ENCODE results near the gene ABTB1.

ABTB1 gene

DNA sequence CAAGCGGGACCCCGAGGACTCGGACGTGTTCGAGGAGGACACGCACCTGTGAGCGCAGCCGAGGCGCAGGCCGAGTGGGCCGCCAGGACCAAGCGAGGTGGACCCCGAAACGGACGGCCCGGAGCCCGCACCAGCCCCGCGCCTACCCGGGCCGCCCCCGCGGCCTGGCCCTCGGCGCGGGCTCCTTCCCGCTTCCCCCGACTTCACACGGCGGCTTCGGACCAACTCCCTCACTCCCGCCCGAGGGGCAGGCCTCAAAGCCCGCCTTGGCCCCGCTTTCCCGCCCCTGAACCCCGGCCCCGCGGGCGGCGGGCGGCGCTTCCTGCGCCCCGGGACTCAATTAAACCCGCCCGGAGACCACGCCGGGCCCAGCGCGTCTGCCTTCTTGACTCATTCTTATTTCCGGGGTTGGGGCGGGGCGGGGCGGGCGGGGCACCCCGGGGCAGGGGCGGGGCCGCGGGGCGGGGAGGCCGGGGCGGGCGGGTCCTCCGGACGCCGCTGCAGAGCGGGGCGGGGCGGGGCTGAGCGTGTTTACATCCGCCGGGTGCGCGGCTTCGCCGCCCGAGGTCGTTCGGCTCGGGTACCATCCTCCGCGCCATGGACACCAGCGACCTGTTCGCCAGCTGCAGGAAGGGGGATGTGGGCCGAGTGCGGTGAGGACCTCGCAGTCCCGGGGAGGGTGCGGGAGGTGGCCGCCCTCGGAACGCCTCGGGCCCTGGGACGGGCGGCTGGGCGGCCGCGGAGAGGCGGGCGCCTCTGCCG is at the start of gene ABTB1:
TSS of gene ABTB1 (plus strand) at position 524 of the 762 bp plus-strand sequence. CDS start at position 598, 74 bp downstream.
- DNase-seq: peak; percentile 71

DNA sequence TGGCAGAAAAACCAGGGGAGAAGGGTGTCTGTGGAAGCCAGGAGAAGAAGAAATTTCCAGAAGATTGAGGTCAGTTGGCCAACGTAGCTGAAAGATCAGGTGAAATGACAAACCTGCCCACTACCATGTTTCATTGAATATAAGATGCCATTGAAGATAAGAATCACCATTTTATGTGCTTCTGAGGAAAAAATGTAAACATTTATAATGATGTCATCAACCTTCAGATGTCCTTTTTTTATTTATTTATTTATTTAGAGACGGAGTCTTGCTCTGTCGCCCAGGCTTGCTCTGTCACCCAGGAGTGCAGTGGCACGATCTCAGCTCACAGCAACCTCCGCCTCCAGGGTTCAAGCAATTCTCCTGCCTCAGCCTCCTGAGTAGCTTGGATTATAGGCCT is 48.7 kb upstream of the ABTB1 start:
- DNase-seq: no peak

DNA sequence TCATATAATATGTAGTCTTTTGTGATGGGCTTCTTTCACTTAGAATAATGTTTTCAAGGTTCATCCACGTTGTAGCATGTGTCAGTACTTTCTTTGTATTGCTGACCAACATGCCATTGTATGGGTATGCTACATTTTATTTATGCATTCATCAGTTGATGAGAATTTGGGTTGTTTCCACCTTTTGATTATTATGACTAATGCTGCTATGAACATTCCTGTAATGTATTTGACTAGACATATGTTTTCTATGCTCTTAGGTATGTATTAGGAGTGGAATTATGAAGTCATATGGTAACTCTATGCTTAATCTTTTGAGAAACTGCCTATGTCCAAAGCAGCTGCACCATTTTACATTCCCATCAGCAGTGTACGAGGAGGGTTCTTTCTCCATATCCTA is 46.9 kb upstream of the ABTB1 start:
- no peak for DNase-seq

DNA sequence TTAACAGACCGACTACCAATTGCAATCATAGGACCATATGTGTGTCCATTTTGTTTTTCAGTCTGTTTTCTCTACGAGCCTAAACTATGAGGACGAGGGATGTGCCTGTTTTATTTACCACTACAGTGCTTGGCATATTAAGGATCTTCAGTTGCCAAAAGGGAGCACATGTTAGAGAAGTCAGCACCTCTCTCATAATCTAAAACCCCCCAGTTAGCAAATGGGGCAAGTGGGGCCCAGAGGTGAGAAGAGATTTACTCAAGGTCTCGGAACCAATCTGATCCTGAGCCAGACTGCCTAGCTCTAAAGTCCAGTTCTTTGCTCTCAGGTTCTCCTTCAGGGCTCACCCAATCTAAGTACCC is 44.3 kb upstream of the ABTB1 start:
- no peak for DNase-seq

DNA sequence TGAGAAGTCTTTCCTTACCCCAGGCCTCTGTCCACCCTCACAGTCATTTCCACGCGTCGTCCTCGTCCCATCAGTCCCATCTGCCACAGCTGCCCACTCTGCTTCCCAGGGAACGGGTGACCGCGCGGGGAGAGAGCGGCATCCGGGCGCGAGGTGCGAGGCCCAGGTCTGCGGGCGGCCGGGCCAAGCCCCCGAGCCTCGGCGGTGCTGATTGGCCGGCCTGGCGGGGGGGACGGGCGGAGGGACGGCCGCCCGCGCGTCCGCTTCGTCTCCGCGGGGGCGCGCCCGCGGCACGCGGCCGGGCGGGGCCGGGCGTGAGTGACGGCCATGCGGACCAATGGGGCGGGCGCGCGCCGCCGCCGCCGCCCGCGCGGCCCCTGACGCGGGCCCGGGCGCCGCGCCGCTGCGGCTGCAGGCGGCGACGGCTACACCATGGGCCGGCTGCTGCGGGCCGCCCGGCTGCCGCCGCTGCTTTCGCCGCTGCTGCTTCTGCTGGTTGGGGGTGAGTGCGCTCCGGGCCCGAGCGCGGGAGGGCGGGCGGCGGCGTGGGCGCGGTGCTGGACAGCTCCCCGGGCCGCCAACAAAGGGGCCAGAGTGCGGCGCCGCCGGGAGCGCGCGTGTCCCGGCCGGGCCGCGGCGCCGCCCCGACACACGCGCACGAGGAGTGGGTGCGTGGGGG is 43.8 kb upstream of the ABTB1 start, which contains the start of gene PODXL2:
TSS of gene PODXL2 (plus strand) at position 398 of the 679 bp plus-strand sequence. CDS start at position 433, 35 bp downstream.
- DNase-seq: peak; percentile 61

DNA sequence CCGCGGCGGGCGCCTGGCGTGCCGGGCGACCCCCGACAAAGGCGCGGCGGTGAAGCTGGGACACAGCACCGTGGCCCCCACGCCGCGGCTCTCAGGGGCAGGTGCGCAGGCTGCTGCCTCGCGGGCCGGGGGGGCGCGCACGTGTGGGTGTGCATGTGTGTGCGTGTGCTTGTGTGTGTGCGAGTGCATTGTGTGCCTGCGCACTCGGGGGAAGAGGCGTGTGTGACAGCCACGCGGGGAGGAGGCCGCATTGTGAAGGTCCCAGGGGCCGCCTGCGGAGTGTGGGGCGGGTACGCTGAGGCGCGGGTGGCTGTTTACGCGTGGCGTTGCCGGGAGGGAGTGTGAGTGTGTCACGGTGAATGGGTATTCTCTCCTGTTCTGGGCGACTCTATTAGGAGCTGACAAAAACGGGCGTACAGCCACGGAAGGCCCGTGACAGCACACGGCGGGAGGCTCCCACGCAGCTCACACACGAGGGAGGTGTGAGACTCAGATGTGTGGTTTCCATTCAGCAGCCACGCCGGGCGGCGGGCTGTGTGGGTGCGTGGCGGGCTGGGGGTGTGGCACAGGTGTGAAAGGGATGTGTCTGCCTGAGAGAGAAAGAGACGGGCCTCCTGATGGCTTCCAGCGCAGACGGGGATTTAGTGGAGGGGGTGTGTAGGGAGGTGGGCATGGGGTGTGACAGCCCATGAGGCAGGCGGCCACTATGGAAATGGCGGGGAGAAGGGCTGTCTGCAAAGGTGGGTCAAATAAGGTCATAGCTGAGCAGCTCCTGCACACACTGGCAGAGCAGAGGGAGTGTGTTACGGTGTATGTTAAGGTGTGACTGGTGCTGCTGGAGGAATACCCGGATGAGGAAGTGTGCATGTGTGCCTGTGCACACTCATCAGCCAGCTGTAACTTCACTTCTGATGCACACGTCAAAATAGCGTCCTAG is 43.0 kb upstream of the ABTB1 start:
- peak; percentile 54 for DNase-seq

DNA sequence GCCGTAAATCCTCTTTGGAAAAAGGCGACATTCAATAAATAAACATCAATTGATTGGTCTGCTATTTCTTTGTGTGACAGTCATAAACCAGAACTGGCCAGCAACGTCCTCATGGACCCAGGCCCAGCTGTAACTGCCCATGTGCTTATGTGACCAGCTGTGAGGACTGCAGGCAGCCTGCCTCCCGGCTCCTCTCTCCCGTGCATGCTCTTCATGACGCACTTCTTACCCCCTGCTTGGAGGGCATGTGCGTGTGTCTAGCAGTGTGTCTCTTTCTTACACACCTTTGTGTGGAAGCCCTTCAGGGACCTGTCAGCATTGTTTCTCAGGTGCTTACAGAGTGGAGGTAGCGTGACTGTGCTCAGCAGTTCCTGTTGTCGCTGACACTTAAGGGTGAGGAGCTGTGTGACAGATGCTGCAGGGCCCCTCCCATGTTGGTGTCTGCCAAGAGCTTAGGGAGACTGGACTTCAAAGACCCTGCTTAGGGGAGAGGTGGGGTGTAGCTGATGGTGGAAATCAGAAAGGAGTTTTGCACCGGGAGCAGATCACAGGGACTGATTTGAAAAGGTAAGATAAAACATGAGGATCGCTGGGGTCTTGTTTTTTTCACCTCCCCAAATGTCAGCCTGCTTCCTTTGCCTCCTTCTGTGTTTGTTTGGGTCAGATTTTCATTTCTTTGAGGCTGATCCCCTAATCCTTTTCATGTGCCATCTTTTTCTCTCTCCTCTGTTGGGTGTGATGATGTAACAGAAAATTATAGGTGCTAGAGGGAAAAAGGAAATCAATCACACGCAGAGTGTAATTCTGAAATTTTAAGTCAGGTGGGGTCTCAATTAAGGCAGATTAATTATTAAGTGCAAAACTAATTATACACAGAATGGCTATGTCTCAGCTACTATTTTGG is 41.7 kb upstream of the ABTB1 start:
- DNase-seq: no peak

DNA sequence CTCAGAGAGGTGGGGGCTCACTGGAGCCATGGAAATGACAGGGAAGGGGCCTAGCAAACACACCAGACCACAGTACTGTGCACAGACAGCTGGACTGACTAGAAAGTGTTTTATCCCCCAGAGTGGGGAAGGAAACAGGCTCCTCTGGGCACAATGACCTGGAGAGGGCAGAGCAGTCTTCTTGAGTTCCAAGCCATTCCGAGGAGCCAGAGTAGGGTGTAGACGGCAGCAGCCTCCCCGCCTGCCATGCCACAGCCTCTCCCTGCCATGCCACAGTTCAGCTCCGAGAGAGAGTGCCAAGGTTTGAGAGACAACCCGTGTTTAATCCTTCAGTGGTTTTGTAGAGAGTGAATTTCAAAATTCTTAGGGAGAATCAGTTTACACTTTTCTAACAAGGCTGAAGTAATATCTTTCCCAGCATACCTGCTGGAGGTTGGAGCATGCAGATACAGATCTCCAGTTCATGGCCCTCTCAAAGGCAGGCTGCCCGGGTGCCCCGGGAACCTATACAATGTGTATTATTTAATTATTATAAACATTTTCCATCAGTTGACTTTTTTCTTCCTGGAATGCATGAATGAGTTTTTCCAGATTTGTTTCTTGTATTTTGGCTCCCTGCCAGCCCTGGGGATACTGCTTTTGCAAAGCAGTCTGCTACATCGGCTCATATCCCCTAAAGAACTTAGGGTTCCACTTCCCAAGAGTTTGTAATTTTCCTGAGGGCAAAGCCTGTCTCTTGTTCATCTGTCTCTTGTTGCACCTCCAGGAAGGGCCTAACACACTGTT is 40.5 kb upstream of the ABTB1 start:
- no peak for DNase-seq

DNA sequence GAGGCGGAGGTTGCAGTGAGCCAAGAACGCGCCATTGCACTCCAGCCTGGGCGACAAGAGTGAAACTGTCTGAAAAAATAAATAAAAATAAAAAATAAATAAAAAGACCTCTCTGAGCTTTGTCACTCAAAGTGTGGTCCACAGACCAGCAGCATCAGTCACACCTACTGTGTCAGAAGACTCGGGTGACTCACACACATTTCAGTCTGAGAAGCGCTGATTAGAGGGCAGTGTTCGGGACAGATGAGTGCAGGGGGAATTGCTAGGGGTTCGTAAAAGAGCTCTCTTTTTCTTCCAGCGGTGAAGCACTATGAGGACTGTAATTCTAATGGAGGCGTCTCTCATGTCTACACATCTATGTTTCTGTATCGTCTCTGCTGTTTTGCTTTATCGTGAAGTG is 38.1 kb upstream of the ABTB1 start:
- DNase-seq: no peak

DNA sequence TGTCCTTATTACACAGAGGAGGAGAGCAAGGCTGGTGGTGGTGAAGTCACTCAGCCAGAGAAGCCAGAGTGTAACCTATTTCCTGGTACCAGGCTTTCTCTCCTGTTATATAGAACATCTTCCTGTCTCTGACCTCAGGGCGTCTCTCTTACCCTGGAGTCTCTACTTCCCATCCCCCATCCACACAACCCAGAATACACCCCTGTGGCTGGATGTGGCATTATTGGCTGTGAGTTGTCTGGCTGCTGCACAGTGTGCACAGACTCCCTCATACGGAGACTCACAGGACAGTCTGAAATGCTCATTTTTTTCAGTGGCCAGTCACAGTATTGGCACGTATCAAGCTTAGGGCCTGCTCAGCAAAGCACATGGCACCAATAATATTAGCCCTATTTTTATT is 35.2 kb upstream of the ABTB1 start:
- DNase-seq: no peak

DNA sequence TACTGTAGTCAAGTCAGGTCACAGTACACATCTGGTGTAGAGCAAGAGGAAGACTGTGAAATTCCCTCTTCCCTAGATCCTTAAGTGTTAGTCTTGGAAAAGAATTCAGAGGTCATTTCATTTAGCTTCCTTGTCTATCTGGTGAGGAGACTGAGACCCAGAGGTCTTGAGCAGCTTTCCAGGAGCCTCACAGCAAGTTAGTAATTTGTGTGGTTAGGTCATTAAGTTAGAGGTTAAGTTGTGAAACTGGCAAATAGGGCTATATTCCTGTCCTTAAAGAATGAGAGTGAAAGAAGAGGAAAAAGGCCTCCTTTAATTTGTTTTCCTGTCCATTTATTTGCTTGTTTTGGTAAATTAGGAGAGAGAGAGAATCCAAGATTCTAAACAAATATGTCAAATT is 34.8 kb upstream of the ABTB1 start:
- no peak for DNase-seq

DNA sequence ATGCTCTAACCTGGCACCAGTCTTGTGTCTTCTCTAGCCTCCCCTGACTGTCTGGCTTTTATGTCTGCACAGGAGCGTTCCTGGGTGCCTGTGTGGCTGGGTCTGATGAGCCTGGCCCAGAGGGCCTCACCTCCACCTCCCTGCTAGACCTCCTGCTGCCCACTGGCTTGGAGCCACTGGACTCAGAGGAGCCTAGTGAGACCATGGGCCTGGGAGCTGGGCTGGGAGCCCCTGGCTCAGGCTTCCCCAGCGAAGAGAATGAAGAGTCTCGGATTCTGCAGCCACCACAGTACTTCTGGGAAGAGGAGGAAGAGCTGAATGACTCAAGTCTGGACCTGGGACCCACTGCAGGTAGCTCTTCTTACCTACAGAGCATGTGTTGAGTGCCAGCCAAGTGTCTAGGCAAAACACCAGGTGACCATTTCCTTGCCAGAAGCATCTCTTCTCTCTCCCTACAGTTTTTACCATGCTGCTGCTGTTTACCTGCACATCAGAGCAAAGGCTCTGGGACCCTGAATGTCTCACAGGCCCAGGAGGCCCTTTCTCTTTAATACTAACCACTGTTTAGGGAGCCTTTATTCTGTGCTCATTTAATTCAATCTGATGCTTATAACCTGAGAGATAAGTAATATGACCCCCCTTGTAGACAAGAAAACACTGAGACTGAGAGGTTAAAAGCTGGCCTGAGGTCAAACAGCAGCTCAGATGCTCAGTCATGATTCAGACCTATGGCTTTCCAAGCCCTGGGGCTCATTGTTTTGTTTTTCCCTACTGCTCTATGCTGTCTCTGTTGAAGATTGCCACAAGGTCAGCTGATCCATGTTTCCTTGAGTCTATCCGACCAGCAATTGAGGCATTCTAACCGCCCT is 33.3 kb upstream of the ABTB1 start:
- no peak for DNase-seq

DNA sequence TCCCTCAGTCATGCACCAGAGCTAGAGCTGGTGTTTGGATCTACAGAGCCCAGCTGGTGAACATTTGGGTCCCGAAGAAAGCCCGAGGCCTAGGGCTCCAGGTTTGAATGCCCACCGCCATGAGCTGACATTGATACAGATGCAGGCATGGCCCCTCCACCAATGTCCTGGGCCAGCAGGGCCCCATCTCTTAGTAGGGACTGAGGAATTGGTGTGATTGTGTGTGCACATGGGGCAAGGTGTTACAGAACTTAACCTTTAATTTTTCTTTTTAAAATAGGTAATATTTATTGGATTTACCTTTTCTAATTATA is 32.8 kb upstream of the ABTB1 start:
- DNase-seq: no peak

DNA sequence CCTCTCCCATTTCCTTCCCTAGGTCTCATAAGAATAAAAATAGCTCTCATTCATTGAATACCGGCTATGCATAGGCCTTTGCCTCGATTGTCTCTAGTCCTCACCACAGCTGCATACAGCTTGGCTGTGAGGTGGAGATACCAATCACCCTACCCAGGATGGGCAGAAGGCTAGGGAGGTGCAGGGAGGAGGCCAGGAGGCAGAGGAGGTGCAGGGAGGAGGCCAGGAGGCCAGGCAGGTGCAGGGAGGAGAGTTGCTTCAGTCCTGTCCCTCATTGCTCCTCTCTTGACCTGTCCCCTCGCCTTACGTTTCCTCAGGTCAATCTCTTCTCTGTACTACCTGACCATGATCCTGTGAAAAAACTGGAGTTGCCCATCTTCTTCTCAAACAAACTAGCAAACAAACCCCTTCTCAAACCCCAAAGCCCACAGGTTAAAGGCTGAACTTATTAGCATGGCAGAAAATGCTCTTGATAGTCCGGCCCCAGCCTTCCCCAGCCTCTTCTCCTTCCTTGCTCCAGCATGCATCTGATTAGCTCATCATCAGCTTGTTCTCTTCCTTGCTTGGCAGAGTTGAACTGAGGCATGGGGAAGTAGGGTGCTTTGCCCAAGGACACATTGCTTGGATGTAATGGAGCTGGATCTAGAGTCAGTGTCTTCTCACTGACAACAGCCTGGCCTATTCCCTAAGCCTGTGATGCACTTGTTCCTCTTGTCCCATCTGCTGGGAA is 27.9 kb upstream of the ABTB1 start:
- no peak for DNase-seq

DNA sequence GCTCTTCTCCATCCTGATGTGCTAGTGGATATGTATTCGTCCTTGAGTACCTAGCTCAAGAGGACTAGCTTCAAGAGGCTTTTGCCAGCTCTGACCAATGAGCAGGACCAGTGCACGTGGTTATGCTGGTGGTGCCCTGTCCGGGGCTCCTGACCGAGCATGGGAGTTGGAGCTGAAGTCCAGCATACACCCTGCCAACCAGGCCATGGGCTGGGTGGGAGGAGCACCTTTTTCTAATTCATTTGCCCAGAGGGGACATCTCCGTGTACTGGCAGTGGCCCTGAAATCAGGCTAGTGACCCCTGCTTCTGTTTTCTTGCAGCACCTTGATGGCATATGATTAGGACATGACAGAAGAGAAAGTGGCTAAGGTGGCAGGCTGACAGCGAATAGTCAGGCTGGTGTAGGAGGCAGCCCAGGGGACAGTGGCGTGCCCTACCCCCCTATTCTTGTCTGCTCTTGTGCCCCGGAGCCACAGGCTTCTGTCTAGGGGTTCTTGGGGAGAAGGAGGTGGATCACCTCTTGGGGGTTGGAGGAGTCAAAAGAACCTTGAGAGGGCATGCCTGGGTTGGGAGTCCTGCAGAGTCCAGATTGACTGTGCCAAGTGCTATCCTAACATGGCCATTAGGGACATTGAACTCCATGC is 27.3 kb upstream of the ABTB1 start:
- no peak for DNase-seq

DNA sequence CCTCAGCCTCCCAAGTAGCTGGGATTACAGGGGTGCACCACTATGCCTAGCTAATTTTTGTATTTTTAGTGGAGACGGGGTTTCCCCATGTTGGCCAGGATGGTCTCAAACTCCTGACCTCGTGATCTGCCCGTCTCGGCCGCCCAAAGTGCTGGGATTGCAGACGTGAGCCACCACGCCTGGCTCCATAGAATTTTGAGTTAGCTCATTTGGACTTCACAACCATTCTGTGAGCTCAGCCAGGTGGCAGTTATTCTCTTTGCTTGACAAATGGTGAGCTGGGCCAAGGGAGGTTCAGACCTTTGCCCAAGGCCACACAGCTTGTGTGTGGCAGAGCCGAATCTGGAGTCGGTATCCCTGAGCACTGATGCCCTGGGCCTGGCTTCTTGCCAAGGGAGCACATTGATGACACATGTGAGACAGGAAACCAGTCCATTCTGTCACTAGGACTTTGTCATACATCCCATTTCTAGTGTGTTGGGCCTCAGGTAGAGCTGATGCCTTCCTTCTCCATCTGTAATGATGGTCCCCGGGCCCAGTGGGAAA is 26.2 kb upstream of the ABTB1 start:
- no peak for DNase-seq

DNA sequence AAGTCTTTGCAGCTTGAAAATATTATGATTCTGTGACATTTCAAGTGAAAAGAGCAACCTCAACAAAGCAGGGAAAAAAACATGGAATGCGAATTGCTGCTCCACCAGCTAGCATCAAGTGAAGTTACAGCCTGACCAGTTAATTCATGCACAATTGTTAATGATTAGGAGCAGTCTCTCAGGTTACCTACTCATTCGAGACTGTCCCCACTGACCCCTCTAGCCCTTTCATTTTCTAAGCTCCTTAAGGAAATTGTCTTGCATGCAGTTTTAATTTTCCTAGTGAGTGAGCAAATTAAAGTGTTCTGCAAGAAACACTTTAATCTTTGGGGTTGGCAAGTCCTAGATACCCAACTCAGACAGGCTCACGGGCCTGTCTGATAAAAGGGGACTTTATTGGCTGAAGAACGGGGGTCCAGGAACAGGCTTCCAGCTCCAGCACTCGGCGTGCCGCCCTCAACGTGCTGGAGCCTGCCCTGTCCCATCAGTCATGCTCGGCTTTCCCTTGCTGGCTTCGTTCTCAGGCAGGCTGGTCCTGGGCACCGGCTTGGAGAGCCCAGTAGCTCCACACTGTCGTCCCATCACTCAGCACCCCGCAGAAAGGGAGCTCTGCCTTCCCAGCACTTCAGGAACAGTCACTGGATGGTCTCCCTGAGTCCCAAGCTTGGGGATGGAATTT is 25.4 kb upstream of the ABTB1 start:
- DNase-seq: no peak

DNA sequence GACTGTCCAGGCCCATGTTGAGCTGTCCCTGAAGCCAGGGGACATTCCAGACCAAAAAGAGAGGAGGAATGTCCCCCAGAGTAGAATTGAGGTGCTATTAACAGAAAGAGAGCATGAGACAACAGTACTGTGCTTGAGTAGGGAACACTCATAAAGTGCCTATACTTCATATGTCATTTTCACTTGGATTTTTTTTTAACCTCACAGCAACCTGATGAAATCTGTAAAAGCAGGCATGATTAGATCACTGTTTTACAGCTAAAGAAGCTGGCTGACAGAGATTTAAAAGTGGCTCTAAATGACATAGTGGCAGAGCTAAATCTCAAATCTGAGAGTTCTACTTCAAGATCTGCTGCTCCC is 24.9 kb upstream of the ABTB1 start:
- no peak for DNase-seq

DNA sequence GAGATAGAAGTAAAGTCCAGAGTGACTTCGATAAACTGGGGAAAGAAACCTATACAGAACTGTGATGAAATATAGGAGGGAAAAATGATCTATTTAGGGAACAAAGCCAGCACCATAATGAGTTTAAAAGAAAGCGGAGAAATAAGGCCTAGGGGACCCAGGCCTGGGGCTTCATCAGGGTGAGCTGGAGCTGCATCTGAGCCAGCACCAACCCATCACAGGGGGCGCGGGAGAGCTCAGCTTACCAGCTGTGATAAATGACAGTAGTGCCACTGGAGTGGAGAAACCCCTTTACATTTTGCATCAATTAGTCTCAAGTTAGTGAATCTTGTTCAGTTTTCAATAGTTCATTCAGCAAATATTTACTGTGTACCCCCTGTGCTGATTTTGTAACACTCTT is 22.5 kb upstream of the ABTB1 start:
- DNase-seq: no peak
